ENCODE results near the gene GLI2.

Gene GLI2

DNA sequence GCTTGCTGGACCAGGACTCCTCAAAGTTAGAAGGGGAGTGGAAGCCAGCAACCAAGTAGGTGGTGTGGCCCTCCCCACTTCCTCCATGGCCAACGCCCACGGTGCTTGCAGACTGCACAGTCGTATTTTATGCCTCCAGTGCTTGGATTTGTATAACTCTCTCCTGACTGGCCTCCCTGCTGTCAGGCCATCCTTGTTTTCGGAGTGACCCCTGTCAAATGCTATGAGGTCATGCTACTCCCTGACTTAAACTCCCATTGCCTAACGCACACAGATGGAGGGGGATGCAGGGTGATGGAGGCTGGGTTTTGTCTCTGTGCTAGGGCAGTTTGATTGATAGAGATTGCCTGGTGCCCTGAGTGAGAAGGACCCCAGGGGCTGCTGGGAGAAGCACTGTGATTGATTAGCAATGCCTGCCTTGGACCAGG is 36.1 kb downstream of the GLI2 start:
- DNase-seq: no peak

DNA sequence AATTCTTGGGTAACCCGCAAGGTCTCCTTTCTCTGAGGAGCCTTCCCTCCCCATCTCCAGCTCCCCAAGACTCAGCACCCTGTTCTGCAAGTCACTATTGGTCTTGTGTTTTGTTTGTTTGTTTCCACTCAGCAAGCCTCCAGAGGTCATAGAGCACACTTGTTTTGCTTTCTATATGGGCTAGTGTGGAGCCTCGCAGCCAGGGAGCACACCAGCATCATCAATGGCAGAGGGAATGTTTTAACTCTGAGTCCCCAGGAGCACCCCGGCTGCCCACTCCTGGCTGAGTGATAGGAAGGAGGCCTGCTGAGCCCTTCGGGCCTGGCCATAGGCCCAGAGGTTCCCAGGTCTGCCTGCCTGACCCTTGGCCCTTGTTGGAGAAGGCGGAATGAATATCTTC is 36.6 kb downstream of the GLI2 start:
- DNase-seq: no peak

DNA sequence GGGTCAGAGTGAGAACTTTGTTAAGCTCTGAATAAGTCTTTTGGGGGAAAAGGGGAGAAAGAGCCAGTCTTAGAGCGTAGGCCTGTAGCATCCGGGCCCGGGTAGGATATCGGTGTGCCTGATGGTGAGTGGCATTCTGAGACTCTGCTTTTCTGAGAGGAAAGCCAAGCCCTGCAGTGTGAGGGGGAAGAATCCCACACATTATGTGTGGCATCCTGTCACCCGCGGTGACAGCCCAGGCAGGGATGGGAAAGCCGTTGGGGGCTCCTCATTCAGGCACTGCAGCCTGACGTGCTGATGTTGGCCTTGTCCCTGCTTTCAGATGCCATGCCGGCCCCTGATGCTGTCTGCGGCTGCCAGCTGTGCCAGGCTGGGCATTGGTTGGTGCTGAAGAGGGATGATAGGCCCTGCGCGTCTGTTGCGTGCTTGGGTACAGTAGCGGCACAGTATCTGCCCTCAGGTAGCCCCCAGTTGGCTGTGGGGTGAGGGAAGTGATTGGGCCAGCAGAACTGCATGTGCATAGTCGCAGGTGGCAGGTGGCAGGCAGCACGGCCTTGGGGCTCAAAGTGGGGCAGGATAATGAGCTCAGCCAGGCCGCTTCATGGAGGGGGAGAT is 37.6 kb downstream of the GLI2 start:
- DNase-seq: no peak

DNA sequence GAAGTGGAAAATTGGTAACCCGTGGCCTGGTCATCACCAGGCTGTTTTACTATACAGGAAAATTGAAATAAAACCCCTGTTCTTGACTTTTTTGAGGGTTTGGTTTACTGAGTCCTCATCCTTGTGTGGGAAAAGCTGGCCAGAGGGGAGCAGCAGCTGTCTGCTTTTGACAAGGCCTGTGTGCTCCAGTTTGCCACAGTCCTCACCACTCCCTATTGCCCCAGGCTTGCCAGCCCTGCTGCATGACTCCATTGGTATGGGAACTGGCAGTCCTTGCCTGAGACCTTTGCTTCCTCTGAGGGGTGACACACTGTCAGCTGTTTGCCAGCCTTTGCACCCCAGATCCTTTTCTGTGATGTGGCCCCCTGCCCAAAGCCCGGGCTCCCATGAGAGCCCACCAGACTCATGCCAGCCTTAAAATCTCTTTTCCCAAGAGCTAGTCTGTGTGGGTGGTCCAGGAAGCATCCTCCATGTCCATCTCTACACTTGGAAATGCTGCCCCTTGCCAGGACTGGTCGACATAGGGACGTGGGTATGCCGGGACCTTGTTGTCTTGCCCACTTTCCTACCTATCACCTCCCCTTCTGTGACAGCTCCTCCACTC is 39.0 kb downstream of the GLI2 start:
- no peak for DNase-seq

DNA sequence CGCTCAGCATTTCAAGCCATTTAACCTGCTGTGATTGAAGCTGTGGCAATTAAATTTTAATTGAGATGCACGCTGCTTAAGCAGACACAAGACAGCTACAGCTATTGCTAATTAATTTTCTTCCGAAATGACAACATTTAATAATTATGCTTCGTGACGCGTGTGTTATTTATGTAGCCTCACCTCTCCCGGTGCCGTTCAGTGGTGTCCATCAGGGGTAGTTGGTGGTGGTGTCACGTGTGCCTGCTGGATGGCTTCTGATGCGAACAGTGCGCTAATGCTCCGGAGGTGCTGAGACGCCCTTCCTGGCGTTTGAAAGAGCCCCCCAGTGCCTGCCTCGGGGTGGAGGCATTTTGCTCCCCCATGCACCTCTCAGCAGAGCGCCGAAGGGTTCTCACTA is 39.5 kb downstream of the GLI2 start:
- no peak for DNase-seq

DNA sequence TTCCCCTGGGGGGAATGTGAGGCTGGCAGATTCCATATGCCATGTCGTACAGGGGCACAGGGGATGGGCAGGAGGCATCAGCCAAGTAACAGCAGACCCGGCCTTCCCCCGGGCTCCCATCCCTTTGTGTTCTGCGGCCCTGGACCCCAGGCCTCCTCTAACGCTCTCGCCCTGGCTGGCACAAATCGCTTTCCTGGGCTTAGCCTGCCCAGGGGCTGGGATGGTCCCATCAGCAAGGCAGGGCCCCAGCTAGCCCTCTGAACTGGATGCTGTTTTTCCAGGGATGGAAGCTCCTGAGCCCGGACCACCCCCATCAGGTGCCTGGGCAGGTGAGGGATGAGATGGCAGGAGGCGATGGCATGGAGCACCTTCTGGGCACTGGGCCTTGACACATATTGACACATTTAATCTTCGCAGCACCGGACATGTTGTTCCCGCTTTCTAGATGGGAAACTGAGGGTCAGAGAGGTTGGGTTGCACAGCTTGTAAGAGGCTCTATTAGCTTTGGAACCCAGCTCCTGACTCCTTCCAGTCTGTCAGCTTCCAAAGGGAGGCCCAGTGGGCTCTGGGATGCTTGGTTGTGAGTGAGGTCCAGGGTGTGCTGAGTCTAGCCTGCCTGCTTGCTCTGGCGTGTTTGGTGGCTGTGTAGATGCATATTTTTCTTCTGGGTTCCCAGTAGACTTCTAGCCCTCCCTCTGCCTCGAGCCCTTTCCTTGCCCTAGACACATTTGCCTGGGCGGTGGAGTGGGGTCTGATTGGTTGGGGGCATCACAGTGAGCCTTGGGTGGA is 40.3 kb downstream of the GLI2 start:
- DNase-seq: no peak

DNA sequence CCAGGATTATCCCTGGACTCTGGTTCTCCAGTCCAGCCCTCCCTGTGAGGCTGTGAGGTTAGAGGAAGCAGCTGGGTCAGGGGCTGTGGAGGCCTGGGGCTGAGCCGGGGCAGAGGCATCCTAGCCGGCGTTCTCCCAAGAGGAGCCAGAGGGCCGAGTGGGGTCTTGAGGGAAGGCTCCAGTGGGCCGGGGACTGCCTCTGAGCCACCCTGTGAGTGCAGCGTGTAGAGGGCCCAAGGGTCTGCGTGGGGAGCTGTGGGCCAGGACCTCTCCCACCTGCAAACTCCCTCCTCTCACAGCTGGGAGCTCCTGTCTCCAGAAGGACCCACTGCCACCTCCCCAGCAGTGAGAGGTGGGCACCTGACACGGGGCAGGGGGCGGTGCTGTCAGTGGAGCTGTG is 41.0 kb downstream of the GLI2 start:
- DNase-seq: no peak

DNA sequence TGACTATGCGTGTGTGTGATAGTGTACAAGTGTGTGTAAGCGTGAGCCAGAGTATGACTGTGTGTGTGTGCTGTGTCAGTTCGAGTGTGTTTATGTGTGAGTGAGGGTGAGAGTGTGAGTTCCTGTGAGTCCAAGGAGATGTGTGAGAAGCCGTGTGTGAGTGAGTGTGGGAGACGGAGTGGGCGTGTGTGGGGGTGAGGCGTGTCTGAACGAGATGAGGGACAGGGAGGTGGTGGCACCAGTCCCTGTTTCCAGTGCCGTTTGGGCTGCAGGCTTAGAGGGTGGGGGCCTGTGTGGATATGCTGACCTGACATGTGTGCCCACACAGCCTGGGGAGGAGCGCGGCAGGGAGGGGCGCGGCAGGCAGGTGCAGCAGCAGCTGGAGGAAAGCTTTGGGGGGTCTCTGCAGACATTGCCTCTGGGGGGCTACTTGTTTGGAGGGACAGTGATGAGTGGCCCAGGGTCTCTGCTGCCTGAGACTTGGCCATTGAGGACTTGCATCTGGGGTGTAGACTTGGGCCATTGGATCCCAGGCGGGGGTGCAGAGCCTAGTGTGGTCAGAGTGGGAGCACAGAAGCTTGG is 41.6 kb downstream of the GLI2 start:
- no peak for DNase-seq

DNA sequence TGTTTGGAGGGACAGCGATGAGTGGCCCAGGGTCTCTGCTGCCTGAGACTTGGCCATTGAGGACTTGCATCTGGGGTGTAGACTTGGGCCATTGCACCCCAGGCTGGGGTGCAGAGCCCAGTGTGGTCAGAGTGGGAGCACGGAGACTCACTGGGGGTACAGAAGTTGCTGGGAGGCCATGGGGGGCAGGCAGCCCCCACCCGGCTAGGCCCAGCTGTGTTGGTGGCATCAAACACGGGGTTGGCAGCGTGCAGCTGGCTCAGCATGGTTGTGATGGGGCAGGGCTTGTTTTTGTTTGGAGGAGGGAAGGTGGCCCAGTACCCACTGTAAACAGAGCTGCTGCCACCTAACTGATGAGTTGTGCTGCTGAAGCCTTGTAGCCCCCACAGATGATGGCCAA is 42.1 kb downstream of the GLI2 start:
- DNase-seq: no peak

DNA sequence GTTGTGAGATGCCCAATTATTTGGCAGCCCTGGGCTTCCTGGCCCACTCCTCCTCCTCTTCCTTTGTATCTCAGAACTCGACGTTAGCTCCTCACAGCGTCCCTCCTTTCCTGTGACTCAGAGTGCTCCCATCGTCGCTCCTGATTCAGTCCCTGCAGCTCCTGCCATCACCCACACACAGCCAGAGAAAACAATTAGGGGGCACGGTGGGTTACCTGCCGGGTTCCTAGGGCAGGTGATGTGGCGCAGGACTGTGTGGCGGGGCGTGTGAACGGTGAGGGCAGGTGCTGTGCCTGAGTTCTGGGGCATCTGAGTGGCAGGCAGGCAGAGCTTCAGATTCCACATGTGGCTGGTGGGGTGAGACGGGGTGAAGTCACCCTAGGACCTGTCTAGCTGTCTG is 42.6 kb downstream of the GLI2 start:
- DNase-seq: no peak

DNA sequence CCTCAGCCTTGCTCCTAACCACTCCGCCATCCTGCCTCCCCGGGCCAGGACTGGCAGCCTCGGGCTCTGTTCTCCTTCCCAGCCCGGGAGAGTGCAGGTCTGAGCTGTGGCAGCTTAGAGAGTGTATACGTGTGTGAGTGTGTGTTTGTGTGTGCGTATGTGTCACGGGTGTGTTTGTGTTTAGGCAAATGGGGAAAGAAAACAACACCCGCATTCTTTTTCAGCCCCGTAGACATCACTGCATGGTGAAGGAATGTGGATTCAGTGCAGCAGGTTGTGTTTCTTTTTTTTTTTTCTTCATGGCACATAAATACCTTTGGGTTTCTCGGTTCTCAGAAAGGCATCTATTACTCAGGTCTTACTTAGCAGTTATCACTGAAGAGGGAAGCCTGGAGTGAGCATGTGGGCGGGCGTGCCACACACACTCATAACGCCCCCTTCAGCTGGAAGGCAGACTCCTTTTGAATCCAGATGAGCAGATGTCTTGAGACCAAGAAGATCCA is 44.2 kb downstream of the GLI2 start:
- DNase-seq: no peak

DNA sequence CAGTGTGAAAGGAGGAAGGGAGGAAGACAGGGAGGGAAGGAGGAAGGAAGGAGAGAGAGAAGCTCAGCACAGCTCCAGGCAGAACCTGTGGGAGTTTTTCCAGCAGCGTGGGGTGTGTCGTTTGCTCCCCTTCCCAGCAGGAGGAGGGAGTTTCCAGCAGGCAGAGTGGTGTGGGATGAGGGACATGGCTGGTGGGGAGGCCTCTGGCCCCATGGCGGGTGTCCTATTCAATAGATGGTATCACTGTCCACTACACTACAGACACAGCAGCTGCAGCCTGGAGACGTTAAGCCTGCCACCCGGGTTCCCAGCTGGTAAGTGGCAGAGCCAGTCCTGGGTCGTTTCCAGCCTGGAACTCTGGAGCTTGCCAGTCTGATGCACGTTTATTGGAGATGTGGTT is 44.7 kb downstream of the GLI2 start:
- no peak for DNase-seq

DNA sequence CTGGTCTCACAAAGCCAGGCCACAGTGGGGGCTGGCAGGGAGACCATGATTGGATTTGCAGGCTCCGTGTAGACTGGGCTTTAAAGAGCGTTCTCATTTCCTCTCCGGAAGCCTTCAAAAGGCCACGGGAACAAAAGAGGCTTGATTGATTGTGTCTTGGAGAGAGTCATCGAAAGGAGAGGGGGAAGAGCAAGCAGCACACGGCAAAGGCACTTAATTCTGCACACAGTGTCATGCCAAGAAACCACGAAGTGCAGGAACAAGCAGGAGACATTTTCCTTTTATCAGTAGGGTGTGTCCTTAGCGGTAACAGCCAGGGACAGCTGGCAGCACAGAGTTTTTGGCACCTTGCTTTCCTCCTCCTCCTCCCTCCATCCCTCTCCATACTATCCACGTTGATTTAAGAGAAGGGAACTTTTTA is 47.7 kb downstream of the GLI2 start:
- DNase-seq: no peak

DNA sequence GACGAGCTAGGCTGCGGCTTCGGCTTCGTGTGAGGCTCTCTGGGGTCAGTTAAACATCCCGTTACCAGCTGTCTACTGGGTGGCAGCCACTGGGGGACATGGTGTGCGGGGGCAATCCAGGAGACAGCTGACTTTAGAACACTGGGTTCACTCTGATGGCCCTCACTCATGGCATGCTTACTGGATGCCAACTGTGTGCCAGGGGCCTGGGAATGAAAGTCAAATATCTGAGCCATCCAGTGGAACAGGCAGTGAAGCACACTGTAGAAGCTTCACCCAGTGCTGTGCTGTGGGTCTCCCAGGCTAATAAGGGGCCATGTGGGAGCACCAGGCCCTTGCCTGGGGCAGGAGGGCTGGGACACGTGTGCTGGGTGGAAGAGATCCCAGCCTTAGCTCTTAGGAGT is 48.3 kb downstream of the GLI2 start:
- no peak for DNase-seq

Data from NCI-H2107 (cell line).